HAP-1 (cell line): Measurements from ENCODE around the gene CD4.
"Not testable (repeated sequence)": the region's sequence is repeated elsewhere in the genome, so short reads cannot be mapped to it uniquely, and the experiment has no call there.

Experiments
- DNase-seq, 2 experiments: peaks; one replicate each; pipeline ENCODE4 v3.0.0-alpha.2; 2016 to 2020; ENCODE audit warnings: low spot score in 2 of 2
- H3K27me3 ChIP-seq: fragments of 250-450 bp; sonication (Bioruptor Pico); 2 replicates; pipeline ENCODE4 v1.5.1; 2020; ENCODE audit warnings: low read depth, mild to moderate bottlenecking, moderate library complexity
- H3K36me3 ChIP-seq: fragments of 250-450 bp; sonication (Bioruptor Pico); replicated peaks from 2 replicates; pipeline ENCODE4 v1.5.1; 2020; ENCODE audit warnings: mild to moderate bottlenecking
- H3K4me1 ChIP-seq: fragments of 250-450 bp; sonication (Bioruptor Pico); 2 replicates; pipeline ENCODE4 v1.5.1; 2020; ENCODE audit warnings: mild to moderate bottlenecking
- H3K4me3 ChIP-seq: fragments of 250-450 bp; sonication (Bioruptor Pico); 2 replicates; pipeline ENCODE4 v1.5.1; 2020; ENCODE audit warnings: mild to moderate bottlenecking, moderate library complexity
- H3K9me3 ChIP-seq: fragments of 250-450 bp; sonication (Bioruptor Pico); 2 replicates; pipeline ENCODE4 v1.5.1; 2020; ENCODE audit warnings: mild to moderate bottlenecking, moderate library complexity
- in situ Hi-C: fragments of 300-500 bp; cut with MboI; formaldehyde crosslinking; loops from 3 replicates; pipeline ENCODE4 v1.14.3; 2020; ENCODE audit warnings: low sequenced_read_pairs, inconsistent platforms, mixed read lengths

The CD4 gene

DNA sequence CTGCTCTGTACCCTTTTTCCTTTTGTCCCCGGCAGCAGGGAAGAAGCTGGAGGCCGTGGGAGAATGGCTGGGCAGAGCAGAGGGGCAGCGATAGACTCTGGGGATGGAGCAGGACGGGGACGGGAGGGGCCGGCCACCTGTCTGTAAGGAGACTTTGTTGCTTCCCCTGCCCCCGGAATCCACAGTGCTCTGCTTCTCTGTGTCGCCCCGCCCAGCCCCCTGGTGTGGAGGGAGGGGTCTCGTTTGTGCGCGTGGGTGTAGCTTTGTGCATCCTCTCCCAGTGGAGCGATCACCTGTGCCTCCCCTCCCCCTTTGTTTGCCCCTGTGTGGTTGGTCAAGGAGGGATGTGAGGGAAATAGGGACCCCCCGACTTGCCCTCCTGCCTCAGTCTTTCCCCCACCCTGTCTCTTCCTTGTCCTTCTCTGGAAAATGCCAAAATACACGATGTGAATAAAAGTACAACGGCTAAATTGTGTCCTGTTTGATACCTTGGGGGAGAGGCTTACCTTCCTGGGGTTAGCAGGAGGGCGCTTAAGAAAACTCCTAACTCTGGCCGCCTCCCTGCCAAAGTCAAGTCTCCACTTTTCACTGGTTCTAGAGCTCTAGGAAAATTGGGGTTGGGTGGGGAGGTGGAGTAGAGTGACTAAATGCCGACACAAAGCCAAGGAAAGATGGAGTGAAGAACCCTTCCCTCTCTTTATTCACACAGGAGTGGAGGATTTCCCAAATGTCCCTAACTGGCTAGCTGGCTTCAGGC, 77.0 kb downstream of the CD4 start:
- DNase-seq, result peak in 1 of 2 experiments; percentile 29
- Histone ChIP-seq H3K4me3 (peak overlapping the region; percentile 92), H3K9me3 (no peaks in the 10 kb centered on the region), H3K4me1 (peaks cover 17% of the 10 kb centered on the region), H3K36me3 (peaks cover 73% of the 10 kb centered on the region), H3K27me3 (no peaks in the 10 kb centered on the region)
- in situ Hi-C loops, result loop anchor here (5.0 kb wide), 1 partner anchor 76 kb away; the partner anchor contains the start of genes C12orf57 and RNU7-1

GRCh38 chr12:6866920-6867412, 77.6 kb downstream of the CD4 start:
- Histone ChIP-seq H3K4me1 (peaks cover 21% of the 10 kb centered on the region), H3K27me3 (no peaks in the 10 kb centered on the region), H3K4me3 (peak overlapping the region; percentile 92), H3K9me3 (no peaks in the 10 kb centered on the region), H3K36me3 (peaks cover 74% of the 10 kb centered on the region)
- in situ Hi-C loops, result loop anchor here (5.0 kb wide), 1 partner anchor 75 kb away; the partner anchor contains the start of genes C12orf57 and RNU7-1
- DNase-seq, result no peak

- no peaks in the 10 kb centered on the region for H3K9me3 ChIP-seq
- peak within 1 kb of the TSS; percentile 92 for H3K4me3 ChIP-seq
- H3K4me1 ChIP-seq, result peaks cover 23% of the 10 kb centered on the region
- in situ Hi-C loops, result loop anchor here (5.0 kb wide), 1 partner anchor 75 kb away; the partner anchor contains the start of genes C12orf57 and RNU7-1
- no peaks in the 10 kb centered on the region for H3K27me3 ChIP-seq
- peak; percentile 71 to 88 for DNase-seq
- H3K36me3 ChIP-seq, result peaks cover 77% of the 10 kb centered on the region
These were observed 78.3 kb downstream of the CD4 start, which contains the start of gene TPI1 for GRCh38 chr12:6867413-6868210. TSS of gene TPI1 (plus strand) at chr12:6867531. CDS start at chr12:6867567, 36 bp downstream.

DNA sequence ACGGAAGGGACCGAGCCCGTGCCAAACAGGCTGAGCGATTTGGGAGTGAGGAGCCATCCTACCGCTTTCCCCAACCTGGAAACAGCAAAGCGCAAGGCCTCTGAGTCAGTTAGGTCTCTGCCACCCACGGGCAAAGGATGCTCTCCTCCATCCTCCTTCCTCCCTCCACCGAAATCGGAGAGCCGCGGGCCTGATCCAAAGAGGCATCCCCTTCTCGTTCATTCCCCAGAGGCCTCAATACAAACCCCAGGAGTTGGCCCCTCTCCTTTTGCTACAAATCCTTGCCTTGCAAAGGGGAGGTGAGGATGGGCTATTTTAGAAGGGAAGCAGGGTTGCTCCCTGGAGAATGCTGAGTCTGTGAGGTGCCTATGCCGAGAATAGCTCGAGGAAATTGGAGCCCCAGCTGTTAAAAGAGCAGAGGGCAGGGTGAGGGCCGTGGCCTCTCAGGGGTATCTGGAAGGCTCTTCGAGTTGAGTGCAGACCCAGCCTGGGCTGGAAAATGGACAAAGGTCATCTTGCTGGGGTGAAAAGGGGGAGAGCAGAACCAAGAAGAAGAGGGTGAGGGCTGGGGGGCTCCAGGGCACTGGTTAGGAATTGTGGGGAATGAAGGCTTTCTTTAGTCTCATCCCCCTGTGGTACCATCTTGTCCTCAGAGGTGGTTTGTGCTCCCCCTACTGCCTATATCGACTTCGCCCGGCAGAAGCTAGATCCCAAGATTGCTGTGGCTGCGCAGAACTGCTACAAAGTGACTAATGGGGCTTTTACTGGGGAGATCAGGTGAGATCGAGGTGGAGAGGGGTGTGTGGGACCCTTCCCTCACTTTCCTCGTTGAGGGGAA, 79.1 kb downstream of the CD4 start:
- in situ Hi-C loops, result loop anchor here (5.0 kb wide), 1 partner anchor 74 kb away; the partner anchor contains the start of genes C12orf57 and RNU7-1
- Histone ChIP-seq H3K4me3 (peak overlapping the region; percentile 92), H3K36me3 (peaks cover 71% of the 10 kb centered on the region), H3K4me1 (peaks cover 23% of the 10 kb centered on the region), H3K9me3 (no peaks in the 10 kb centered on the region), H3K27me3 (no peaks in the 10 kb centered on the region)
- peak in 1 of 2 experiments; percentile 39 for DNase-seq

DNA sequence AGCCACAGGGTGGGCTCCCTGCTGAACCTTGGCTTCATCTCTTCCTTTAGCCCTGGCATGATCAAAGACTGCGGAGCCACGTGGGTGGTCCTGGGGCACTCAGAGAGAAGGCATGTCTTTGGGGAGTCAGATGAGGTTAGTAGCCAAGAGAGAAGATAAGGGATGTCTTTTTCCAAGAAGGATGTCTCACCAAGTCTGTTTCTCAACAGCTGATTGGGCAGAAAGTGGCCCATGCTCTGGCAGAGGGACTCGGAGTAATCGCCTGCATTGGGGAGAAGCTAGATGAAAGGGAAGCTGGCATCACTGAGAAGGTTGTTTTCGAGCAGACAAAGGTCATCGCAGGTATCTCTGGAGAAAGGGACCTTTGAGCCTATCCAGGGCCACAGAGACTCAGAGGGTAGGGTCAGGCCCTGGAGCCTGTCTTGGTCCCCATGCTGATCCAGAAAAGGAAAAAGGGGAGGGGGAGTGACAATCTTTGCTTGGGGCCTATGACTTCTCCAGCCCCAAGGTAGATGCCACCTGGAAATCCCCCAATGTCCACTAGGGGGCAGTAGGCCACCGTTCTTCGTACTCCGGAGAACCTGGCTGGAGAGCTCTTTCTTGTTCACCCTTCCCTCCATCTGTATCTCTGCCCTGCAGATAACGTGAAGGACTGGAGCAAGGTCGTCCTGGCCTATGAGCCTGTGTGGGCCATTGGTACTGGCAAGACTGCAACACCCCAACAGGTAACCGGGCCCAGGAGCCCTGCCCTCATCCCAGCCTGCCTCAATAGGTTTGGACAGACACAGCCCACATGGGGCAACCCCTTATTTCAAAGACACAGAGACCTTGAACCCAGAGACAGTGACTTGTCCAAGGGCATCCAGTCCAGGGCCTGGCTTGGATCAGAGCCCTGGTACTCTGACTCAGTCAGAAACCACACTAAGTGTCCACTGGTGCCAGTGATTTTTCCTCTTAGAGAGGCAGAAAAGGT, 80.0 kb downstream of the CD4 start:
- in situ Hi-C loops, result loop anchor here (5.0 kb wide), 1 partner anchor 73 kb away; the partner anchor contains the start of genes C12orf57 and RNU7-1
- H3K27me3 ChIP-seq, result no peaks in the 10 kb centered on the region
- H3K4me3 ChIP-seq, result peak overlapping the region; percentile 92
- DNase-seq, result peak; percentile 72 to 93
- peaks cover 26% of the 10 kb centered on the region for H3K4me1 ChIP-seq
- H3K36me3 ChIP-seq, result peaks cover 66% of the 10 kb centered on the region
- no peaks in the 10 kb centered on the region for H3K9me3 ChIP-seq

GRCh38 chr12:6870304-6870703, 81.0 kb downstream of the CD4 start:
- not testable (repeated sequence) for DNase-seq
- peaks cover 60% of the 10 kb centered on the region for H3K36me3 ChIP-seq
- H3K4me1 ChIP-seq, result peaks cover 30% of the 10 kb centered on the region

More at GRCh38 chr12:6870304-6870703, 81.0 kb downstream of the CD4 start:
- H3K9me3 ChIP-seq, in situ Hi-C loops, H3K4me3 ChIP-seq, H3K27me3 ChIP-seq: not testable (repeated sequence)
